LNCAP (cell line): ENCODE measurements around the gene TRAM2.

Experiments
- CTCF ChIP-seq: fragments of 450-650 bp; IDR thresholded peaks from 2 replicates; pipeline ENCODE4 v1.5.1; 2017; ENCODE audit warnings: mild to moderate bottlenecking

Gene TRAM2

GRCh38 chr6:52531396-52531795 is 45.5 kb downstream of the TRAM2 start:
- TF ChIP-seq CTCF: no peak

- TF ChIP-seq CTCF: no peak
These were observed 46.5 kb downstream of the TRAM2 start for GRCh38 chr6:52530351-52530750.

DNA sequence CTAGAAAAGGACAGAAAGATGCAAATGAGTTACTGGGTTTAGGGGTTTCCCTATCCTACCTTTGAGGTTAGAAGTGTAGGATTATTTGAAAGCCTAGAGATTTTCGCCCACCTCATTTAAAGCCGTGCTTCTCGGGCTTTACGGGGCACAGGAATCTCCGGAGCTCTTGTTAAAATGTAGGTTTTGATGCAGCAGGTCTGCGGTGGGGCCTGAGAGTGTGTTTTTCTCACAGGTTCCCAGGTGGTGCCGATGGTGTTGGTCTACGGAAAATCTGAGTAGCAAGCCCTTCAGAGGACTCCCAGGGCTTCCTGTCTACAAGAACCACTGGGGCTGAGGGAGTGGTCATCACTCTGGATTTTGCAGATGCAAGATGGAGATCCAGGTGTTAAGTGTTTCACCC is 47.5 kb downstream of the TRAM2 start:
- TF ChIP-seq CTCF: no peak

DNA sequence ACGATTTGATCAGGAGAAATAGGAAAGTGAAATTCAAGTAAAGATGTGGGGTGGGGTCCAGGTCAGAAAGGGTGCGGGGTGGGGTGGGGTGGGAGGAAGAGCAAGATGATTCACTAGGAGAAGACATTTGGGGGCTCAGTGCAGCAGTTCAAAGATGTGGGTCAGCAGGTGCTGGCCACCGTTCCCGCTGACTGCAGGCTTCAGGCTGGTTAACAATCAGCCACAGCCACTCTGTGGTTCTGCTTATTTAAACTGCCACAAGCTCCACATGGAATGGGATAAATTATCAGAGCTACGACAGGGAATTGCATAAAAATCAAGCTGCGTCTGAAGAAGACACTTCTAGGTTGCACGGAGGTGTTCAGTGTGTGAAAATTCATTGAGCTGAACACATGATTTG is 49.4 kb downstream of the TRAM2 start:
- TF ChIP-seq CTCF: no peak

DNA sequence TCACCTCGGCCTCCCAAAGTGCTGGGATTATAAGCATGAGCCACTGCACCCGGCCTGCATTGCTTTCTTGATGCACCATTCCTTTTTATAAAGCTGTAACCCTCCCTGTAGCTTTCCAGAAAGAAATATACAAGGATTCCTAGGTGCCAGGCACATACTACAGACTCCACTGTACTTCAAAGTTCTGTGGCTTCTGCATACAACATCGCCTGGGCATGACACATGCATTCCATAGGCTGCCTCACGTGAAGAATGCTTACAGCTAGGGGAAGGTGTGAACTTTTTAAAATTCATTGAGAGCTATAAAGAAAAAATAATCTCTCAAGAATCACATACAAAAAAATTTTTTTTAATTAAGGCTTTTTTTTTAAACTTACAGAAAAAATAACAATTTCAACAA is 50.2 kb downstream of the TRAM2 start:
- TF ChIP-seq CTCF: no peak

GRCh38 chr6:52524918-52525317 is 51.9 kb downstream of the TRAM2 start:
- no peak for TF ChIP-seq CTCF

DNA sequence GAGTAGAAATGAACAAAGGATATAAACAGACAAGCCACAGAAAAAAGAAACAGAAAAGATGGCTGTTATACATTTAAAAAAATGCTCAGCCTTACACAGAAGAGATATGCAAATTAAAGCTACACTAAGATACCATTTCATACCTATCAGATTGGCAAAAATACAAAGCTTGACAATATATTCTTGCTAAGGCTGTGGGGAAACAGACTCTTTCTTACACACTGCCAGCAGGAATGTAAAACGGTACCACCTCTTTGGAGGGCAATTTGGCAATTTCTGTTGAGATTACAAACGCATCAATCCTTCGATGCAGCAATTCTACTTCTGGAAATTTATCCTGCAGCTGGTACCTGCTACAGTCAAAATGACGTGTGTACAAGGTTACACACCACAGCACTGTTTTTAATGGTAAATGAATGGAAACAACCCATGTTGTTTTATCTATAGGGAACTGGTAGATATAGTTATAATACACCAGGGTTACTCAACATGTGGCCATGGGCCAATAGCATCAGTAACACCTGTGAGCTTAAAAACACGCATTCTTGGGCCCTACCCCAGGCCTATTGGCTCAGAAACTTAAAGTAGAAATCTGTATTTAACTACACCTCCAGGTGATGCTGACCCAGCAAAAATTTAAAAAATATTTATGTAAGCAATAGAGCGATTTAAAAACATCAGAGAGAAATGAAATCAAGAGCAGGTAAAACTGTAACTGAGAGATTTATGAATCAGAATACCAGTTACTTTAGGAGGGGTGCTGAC is 53.3 kb downstream of the TRAM2 start:
- no peak for TF ChIP-seq CTCF

GRCh38 chr6:52522655-52523054 is 54.2 kb downstream of the TRAM2 start:
- TF ChIP-seq CTCF: no peak
